NCI-H2196 treated with DMSO at 0.1 percent for 48 hours (cell line): ENCODE data around the gene LSM12.
A peak's percentile ranks its signal among the peaks of the same experiment; 100 is the strongest.
"Not testable (repeated sequence)": the region's sequence is repeated elsewhere in the genome, so short reads cannot be mapped to it uniquely, and the experiment has no call there.

ENCODE experiments used
- DNase-seq: peaks from one replicate; lab custom pipeline; 2025; ENCODE audit not compliant: unreplicated experiment; lab: John Stamatoyannopoulos, UW

The LSM12 gene

DNA sequence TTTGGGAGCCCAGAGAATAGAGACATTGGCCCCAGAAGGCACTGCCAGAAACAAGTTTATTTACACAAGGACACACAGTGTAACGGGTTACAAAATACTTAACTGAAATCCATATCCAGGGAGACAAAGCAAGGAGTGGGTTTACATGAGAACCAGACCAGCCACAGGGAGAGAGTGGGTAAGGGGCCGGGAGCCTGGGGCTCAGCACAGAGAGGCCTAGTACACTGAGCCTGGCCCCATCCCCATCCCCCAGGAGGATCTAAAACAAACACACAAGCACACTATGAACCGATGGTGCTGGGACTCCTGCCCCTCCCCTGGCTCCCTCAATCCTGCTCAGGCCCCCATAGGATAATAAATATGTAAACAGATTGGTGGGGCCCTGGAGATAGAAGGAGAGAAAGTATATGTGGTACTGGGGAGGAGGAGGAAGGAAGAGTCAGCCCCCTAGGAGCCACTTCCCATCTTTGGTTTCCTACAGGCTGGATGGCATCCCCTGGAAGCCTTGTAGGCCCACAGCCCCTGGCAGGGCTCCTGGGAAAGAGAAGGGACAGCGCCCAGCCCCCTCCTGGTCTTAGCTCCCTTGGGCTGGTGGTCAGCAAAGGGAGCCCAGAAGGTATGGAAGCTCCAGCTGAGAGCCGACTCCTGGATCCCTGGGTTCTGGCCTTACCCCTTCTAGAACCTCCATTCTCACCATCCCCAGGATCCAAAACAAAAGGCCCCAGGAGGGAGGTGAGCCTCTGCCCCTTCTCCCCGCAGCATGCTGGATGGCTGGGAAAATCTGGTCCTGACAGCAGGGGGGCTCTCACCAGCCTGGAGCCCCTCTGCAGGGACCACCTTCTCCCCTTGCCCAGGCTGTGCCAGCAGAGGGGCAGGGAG is 10.5 kb upstream of the LSM12 start:
- no peak for DNase-seq

DNA sequence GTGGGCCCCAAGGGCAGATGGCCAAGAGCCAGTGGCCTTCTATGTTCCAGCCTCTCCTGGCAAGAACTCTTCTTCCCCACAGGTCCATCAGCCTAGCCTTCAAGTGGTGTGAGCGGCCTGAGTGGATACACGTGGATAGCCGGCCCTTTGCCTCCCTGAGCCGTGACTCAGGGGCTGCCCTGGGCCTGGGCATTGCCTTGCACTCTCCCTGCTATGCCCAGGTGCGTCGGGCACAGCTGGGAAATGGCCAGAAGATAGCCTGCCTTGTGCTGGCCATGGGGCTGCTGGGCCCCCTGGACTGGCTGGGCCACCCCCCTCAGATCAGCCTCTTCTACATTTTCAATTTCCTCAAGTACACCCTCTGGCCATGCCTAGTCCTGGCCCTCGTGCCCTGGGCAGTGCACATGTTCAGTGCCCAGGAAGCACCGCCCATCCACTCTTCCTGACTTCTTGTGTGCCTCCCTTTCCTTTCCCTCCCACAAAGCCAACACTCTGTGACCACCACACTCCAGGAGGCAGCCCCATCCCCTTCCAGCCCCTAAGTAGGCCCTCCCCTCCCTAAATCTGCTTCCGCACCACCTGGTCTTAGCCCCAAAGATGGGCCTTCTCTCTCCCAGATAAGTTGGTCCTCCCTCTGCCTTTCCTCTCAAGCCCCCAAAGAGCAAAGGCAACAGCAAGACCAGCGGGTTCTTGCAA is 9.3 kb upstream of the LSM12 start:
- no peak for DNase-seq

DNA sequence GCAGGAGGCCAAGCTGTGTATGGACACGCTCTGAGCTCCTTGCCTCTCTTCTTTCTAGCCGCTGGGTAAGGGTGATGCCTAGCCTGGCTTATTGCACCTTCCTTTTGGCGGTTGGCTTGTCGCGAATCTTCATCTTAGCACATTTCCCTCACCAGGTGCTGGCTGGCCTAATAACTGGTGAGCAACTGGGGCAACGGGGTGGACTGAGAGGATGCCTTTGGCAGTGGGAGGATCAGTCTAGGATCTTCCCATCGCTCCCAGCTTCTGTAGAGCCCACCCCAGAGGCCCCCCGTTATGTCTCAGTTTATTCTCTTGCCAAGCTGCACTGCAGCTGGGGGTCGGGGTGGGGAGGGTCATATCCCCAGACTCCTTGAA is 8.4 kb upstream of the LSM12 start:
- DNase-seq = no peak

DNA sequence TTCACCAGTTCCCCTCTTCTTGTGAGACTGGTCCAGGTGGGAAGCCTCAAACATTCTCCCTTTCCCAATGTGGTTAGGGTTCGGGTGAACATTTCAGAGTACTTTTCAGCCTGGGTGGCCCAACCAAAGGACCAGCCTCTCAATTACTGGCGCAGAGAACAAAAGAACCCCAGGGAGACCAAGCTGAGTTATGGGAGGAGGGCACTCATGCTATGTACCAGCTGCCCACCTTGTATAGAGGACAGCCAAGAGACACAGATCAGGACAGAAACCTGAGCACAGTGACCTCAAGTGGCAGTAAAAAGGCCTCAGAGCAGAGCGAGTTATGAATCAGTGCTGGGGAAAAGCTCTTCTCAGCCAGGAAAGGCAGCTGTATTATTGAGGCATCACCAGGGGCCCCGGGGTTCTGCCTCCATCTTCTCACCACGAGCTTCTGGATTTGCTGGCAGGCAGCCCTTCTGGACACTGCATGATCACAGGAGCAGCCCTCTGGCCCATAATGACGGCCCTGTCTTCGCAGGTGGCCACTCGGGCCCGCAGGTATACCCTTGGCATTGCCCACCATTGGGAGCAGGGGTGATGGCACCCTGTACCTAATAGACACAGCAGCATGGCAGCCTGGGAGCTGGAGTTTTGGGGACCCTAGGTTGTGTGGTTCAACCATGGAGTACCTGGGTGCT is 7.9 kb upstream of the LSM12 start:
- no peak for DNase-seq

DNA sequence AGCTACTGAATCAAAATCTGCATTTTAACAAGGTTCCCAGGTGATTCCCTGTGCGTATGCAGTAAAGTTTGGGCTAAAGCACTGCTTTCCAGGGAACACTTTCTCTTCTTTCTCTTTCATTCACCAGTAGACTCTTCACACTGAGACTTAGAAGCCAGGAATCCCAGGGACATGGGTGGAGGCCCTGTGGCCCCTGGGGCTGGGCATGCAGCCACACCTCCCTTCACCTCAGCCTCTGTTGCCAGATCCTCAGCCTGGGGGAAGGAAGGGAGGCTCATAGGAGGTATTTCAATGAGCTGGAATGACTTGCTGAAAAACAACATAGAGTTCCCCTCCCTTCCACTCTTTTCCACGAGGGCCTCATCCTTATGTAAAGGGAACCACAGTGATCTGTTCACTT is 5.3 kb upstream of the LSM12 start:
- no peak for DNase-seq

DNA sequence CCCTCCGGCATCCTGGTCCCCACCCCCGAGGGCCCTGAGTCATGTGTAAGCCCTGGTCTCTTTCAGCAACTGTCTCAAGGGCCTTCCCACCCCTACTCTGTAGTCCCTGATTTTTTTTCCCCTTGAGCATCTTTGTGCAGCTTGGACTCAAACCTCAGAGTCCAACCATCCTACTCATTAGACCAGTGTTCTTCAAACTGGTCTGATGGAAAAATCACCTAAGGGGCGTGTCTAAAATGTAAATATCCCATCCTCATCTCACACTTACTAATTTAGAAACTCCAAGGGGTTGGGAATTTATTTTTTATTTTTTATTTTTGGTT is 4.7 kb upstream of the LSM12 start:
- no peak for DNase-seq

DNA sequence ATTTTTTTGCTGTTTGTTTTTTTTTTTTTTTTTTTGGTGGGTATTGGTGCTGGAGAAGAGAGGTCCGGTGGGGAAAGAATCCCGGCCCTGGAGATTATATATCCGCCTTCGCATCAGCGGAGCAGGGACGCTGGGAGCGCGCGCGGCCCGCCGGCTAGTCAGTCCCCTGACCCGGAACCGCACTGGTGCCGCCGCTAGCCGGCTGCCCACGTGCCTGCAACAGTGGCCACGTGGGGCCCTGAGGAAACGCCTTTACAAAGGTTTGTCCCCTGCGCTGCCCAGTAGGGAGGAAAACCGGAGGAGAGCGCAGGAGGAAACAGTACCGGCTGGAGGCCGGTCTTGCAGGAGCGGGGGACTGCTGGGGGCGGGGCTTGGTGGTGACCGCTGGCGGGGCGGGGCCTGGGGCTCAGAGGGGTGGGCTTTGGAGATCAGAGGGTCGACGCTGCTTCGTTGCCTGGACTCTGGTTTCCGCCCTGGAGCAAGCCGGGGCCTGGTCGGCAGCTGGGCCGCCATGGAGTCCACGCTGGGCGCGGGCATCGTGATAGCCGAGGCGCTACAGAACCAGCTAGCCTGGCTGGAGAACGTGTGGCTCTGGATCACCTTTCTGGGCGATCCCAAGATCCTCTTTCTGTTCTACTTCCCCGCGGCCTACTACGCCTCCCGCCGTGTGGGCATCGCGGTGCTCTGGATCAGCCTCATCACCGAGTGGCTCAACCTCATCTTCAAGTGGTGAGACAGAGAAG is 4.2 kb upstream of the LSM12 start, which contains the start of gene G6PC3:
G6PC3 (plus strand) TSS at position 281 of the 743 bp plus-strand sequence; CDS start at position 512, 231 bp downstream.
- DNase-seq = peak; percentile 97

DNA sequence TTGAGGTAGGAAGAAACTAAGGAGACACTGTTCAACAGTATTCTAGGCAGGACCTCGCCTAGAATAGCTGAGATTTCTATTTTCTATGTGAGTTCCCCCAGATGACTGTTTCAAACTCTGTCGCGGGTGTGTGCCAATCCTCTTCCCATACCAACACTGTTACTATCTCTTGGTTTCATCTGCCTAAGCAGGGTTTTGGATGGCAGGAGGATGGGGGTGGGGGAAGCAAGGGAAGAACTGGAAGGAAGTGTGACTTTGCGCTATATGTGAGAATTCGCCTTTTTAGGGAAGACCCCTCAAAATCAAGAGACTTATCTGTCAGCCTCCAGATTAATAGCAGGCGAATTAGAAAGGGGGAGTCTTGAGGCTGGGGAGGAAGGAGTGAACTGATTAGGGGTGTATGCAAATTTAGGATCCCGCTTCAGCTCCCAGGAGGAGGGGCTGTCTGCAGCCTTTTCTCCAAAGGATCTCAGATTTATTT is 3.5 kb upstream of the LSM12 start:
- DNase-seq = no peak

DNA sequence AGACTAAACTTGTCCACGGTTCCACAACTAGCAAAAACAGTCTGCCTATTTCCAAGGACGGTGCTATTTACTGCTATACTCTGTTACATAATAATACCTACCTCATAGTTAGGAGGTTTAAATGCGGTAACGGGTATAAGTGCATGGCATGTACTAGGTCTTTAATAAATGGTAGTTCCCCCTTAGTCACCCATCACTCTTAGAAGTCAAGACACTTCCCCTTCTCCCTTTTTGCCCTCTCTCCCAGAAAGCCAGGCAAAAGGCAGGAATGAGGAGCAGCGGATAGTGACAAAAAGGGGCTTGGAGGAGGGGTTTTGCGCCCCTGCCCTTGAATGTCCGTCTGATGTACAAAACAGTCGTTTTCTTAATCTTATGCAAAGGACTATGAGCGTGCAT is 1.1 kb upstream of the LSM12 start:
- no peak for DNase-seq

DNA sequence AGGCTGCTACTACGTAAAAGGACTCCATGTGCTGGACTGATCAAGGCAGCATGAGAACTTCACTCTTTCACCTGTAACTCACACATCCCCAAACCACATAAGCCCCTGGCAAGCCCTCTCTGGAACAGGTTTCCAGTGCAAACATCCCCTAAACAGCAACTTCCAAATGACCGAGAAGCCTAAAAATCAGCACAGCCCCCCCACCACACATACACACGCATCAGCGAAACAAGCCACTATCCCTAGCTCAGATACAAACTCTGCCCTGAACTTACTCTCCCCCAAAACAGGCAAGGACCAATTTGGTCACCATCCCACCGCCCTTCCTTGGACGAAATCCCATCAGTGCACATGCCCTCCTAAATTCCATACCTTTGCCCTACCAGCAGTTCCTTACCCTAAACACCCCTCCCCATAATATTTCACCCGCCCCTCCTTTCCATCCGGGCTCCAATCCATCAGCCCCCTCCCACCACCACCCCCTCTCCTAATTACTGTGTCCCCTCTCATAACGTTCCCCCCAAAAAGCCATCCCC is 735 bp downstream of the LSM12 start:
- DNase-seq = no peak

DNA sequence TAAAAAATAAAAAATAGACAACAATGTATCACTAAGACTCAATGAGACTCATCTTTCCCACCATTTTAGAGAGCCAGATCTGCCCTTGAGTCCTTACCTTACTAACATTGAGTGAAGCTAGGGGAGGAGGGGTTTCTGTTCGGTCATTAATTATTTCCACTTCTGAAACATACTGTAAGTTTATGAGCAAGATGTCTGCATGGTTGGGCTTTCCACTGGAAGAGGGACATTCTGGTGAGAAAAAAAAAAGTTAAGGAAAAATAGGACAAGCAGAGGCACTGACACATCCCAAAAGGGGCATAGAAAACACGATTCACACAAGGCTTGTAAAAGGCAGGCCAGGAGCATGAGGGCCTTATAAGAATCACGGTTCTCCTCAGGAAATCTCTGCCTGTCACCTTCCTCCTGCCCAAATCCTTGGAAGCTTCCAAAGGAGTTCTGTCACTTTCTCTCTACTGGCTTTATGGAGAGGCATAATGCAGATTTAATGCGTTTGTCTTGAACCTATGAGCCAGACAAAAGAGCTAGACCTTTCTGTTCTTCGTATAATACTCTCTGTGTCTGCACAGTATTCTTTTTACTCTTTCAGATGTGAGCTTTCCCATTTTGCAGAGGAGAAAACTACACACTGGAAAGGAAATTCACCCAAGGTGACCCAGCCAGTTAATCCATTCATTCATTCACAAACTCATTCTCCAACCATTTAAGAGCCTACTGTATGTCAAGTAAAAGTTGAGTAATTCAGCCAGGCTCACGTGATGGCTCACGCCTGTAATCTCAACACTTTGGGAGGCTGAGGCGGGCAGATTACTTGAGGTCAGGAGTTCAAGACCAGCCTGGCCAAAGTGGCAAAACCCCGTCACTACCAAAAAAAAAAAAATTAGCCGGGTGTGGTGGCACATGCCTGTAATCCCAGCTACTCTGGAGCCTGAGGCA is 2.5 kb downstream of the LSM12 start:
- no peak for DNase-seq

DNA sequence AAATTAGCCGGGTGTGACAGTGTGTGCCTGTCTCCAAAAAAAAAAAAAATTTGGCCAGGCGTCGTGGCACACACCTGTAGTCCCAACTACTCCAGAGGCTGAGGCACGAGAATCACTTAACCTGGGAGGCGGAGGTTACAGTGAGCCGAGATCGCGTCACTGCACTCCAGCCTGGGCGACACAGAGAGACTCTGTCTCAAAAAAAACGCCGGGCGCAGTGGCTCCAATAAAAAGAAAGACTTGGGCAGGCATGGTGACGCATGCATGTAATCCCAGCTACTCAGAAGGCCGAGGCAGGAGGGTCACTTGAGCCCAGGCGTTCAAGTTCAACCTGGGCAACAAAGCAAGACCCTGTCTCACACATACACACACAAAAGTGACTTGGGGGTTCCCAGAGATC is 3.6 kb downstream of the LSM12 start:
- no peak for DNase-seq

DNA sequence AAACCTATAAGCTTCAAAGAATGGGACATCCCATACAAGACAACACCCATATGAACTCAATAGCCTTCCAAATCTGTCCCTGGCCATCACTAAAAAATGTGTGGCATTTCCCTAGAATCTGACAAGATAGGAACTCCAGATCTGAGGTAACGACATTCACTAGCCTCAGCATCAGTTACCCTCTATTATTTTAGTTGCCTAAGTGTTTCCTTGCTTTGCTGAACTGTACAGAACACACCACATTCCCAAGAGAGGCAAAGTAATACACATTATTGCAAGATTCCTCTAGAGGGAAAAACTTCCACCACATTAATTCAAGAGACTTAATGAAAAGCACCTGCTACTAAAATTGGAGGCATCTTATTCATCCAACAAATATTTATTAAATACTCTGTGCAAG is 5.0 kb downstream of the LSM12 start:
- DNase-seq = no peak

DNA sequence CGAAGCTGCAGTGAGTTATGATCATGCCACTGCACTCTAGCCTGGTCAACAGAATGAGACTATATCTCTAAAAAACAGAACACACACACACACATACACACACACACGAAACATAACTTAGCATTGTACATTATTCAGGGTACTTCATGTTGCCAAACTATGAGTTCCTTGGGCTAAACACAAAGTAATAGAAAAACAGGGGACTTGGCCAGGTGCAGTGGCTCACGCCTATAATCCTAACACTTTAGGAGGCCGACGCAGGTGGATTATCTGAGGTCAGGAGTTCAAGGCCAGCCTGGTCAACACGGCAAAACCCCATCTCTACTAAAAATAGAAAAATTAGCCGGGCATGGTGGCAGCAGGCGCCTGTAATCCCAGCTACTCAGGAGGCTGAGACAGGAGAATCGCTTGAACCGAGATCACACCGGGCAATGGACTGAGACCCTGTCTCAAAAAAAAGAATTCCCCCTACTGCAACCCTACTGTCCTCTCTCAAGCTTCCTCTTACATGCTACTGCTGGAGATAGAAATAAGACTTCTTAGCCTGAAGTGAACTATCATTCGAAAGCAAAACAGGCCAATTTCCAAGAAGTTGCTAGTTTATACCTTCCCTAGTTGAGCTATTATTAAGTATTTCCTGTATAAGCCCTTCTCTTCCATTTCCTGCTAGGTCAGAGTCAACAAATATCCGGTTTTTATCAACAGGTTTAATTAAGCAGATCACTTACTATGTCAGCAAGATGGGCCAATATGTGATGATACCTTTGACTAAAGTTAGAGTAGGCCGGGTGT is 7.2 kb downstream of the LSM12 start:
- DNase-seq = no peak

DNA sequence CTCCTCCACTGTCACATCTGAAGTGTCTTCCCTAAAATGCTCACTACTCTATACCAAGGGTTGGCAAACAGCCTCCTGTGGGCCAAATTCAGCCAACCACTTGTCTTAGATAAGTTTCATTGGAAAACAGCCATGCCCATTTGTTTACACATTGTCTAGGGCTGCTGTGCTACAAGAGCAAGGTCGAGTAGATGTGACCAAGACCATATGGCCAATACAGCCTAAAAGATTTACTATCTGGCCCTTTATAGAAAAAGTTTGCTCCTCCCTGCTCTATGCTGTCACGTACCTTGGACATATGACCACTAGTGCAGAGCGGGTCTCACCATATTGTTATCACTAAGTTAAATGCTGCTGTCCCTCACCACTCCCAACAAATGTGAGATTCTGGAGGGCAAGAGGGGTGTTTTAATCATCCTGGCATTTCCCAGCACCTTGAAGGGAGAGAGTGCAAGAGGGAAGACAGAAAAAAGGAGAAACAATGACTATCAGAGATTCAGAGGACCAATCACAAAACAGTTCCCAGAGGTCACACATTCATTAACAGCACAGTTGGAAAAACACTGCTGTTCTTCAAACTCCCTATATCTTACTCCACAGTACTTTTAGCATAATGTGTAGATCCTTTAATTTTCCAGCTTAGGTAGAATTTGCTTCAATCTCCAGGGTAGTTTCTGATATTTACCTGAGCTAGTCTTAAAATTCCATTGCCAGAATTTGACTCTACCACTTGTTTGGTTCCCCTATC is 13.2 kb downstream of the LSM12 start:
- DNase-seq = peak; percentile 35

DNA sequence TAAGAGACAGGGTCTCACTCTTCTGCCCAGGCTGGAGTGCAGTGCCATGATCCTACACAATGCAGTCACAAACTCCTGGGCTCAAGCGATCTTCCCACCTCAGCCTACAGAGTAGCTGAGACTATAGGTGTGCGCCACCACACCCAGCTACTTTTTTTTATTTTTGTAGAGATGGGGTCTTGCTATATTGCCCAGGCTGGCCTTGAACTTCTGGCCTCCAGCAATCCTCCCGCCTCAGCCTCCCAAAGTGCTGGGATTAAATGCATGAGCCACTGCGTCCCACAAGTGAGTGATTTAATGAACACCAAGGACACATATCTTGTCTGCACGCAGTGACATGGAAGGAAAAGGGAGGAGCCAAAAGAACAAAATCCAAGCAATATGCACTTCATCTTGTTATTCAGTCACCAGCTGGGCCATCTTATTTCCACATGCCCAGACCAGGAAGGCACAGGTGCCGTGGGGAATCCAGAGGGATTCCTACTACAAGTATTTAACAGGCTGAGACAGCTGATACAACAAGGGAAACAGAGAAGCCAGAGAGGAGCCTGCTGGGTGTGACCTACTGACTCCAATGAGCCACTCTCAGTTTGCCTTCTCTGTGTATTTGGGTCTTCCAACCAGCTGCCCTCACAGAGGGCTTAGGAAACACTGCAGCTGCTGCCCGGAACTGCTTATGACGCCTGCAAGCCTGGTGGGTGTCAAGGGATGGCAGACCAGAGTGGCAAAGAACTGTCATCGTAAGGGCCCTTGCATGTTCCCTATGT is 17.0 kb downstream of the LSM12 start:
- DNase-seq = no peak

DNA sequence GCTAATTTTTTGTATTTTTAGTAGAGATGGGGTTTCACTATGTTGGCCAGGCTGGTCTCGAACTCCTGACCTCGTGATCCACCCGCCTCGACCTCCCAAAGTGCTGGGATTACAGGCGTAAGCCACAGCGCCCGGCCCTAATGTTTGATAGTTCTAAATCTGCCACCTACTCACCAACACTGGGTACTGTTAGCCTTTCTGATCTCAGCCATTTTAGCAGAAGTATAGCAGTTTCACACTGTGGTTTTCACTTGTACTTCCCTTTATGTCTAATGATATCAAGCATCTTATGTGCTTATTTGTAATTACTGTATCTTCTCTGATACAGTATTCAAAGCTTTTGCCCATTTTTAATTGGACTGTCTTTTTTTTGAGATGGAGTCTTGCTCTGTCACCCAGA is 19.6 kb downstream of the LSM12 start:
- not testable (repeated sequence) for DNase-seq

DNA sequence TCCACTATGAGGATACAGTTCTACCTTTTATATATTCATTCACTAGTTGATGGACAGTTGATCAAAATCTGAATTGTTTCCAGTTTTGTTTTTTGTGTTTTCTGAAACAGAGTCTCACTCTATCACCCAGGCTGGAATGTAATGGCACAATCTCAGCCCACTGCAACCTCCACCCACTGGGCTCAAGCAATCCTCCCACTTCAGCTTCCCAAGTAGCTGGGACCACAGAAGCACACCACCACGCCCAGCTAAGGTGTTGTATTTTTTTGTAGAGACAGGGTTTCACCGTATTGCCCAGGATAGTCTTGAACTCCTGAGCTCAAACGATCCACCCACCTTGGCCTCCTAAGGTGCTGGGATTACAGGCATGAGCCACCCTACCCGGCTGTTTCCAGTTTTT is 21.0 kb downstream of the LSM12 start:
- DNase-seq = no peak
